Measurements from ENCODE around the gene ARAF. TPM values are rescaled to one million over a fixed set of nuclear protein-coding genes. Genes with fewer than 3 reads are reported as not detected.
A peak's percentile ranks its signal among the peaks of the same experiment; 100 is the strongest.

Gene ARAF
- total RNA-seq, 1 donor from 2014 or later = 90.1 TPM

DNA sequence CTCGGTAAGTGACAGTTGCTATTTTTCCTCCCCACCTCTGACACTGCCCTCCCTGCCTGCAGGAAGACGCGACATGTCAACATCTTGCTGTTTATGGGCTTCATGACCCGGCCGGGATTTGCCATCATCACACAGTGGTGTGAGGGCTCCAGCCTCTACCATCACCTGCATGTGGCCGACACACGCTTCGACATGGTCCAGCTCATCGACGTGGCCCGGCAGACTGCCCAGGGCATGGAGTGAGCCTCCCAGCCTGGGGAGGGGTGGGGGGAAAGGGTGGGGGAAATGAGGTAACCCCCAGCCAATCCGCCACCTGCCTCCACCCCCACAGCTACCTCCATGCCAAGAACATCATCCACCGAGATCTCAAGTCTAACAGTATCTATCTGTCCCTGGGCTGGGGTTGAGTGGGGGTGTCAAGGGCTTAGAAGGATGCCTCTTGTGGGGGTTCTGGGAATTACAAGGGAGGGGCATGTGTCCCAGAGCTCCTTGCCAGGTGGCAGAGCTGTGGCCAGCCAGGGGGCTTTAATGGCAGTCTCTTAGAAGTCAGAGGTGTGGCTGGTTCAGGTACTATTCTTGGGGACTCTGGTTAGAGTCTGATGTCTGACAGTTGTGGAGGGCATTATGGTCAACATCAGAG, 7.8 kb downstream of the ARAF start:
- no peaks in the 10 kb centered on the region for H3K9me3 ChIP-seq
- intact Hi-C loops (cut with DNase I) = no loop called here
- H3K4me3 ChIP-seq = no peak overlapping the region
- H3K27me3 ChIP-seq (ENCODE audit: low read depth) = no peaks in the 10 kb centered on the region
- H3K27ac ChIP-seq = no peak overlapping the region
- no peak for ATAC-seq
- DNase-seq = no peak
- peaks cover 70% of the 10 kb centered on the region for H3K36me3 ChIP-seq
- TF ChIP-seq, protein P1, sequence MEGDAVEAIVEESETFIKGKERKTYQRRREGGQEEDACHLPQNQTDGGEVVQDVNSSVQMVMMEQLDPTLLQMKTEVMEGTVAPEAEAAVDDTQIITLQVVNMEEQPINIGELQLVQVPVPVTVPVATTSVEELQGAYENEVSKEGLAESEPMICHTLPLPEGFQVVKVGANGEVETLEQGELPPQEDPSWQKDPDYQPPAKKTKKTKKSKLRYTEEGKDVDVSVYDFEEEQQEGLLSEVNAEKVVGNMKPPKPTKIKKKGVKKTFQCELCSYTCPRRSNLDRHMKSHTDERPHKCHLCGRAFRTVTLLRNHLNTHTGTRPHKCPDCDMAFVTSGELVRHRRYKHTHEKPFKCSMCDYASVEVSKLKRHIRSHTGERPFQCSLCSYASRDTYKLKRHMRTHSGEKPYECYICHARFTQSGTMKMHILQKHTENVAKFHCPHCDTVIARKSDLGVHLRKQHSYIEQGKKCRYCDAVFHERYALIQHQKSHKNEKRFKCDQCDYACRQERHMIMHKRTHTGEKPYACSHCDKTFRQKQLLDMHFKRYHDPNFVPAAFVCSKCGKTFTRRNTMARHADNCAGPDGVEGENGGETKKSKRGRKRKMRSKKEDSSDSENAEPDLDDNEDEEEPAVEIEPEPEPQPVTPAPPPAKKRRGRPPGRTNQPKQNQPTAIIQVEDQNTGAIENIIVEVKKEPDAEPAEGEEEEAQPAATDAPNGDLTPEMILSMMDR (IDR thresholded peaks at IDR 0.05) = peak; percentile 30
- no peaks in the 10 kb centered on the region for H3K4me1 ChIP-seq

DNA sequence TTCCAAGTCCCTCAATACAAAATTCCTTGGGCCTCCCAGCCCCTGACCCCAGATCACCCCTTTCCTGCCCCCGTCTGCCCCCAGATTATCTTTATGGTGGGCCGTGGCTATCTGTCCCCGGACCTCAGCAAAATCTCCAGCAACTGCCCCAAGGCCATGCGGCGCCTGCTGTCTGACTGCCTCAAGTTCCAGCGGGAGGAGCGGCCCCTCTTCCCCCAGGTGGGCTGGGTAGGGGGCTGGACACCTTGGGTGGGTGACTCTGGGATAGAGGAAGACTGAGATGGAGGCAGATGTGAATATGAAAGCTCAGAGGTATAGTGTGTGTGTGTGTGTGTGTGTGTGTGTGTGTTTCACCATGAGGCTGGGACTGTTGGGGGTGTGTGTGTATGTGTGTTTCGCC, 9.8 kb downstream of the ARAF start:
- TF ChIP-seq, protein P1 (IDR thresholded peaks at IDR 0.05) = no peak
- Histone ChIP-seq H3K4me3 (no peak overlapping the region), H3K27me3 (ENCODE audit: low read depth) (no peaks in the 10 kb centered on the region), H3K9me3 (no peaks in the 10 kb centered on the region), H3K4me1 (no peaks in the 10 kb centered on the region), H3K27ac (no peak overlapping the region), H3K36me3 (peaks cover 52% of the 10 kb centered on the region)
- intact Hi-C loops (cut with DNase I) = no loop called here
- ATAC-seq (no peak), DNase-seq (no peak)

DNA sequence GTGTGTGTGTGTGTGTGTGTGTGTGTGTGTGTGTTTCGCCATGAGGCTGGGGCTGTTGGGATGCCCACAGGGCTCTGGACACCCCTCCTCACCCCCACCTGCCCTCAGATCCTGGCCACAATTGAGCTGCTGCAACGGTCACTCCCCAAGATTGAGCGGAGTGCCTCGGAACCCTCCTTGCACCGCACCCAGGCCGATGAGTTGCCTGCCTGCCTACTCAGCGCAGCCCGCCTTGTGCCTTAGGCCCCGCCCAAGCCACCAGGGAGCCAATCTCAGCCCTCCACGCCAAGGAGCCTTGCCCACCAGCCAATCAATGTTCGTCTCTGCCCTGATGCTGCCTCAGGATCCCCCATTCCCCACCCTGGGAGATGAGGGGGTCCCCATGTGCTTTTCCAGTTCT, 10.2 kb downstream of the ARAF start:
- no peaks in the 10 kb centered on the region for H3K9me3 ChIP-seq
- no peaks in the 10 kb centered on the region for H3K27me3 ChIP-seq (ENCODE audit: low read depth)
- H3K4me3 ChIP-seq = no peak overlapping the region
- DNase-seq (no peak), ATAC-seq (no peak)
- intact Hi-C loops (cut with DNase I) = no loop called here
- peaks cover 52% of the 10 kb centered on the region for H3K36me3 ChIP-seq
- H3K4me1 ChIP-seq = no peaks in the 10 kb centered on the region
- TF ChIP-seq, protein P1 (IDR thresholded peaks at IDR 0.05) = no peak
- H3K27ac ChIP-seq = no peak overlapping the region

DNA sequence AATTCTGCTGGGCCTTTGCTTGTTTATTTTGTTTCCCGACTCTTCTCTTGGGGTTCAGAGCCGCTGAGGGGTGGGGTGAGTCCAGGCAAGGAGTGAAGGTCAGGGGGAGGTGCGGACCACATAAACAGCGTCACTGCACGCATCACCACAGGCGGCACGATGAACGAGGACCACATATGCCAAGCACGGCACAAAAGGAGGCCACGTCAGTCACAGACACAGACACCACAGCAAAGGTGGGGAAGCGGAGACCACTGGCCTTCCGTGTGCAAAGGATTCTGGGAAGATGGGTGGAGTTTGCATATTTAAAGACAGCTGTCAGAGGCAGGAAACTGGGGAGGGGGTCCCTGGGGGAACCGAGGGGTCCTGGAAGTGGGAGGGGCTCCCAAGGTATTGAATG, 10.9 kb downstream of the ARAF start:
- intact Hi-C loops (cut with DNase I) = no loop called here
- peaks cover 46% of the 10 kb centered on the region for H3K36me3 ChIP-seq
- TF ChIP-seq, protein P1 (IDR thresholded peaks at IDR 0.05) = no peak
- H3K27ac ChIP-seq = no peak overlapping the region
- DNase-seq = no peak
- H3K27me3 ChIP-seq (ENCODE audit: low read depth) = no peaks in the 10 kb centered on the region
- no peak overlapping the region for H3K4me3 ChIP-seq
- H3K4me1 ChIP-seq = no peaks in the 10 kb centered on the region
- no peak for ATAC-seq
- H3K9me3 ChIP-seq = no peaks in the 10 kb centered on the region

DNA sequence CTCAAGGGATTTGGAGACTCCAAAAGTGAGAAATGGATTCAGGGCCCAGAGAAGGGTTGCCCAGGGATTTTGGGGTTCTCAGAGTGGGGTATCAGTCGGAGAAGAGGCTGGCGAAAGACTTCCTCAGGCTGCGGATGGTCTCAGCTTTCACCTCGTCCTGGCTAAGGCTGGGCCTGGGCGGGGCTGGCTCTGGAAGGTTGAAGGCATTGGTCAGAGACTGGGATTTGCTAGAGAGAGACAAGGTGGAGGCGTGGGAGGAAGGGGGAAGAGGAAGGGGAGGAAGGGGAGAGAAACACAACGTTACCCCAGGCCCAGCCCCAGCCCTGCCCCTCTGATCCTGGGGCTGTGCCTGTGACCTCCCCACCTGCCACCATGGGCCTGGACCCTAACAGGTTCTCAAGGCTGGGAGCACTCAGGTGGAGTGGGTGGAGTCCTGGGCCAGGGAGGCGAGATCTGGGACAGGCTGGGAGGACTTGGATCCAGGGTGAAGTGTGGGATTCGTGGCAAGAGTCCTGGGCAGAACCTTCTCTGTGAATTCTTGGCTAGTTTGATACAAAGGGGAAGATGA, 11.9 kb downstream of the ARAF start:
- H3K4me3 ChIP-seq = no peak overlapping the region
- intact Hi-C loops (cut with DNase I) = no loop called here
- no peak overlapping the region for H3K27ac ChIP-seq
- DNase-seq = no peak
- no peaks in the 10 kb centered on the region for H3K9me3 ChIP-seq
- no peaks in the 10 kb centered on the region for H3K27me3 ChIP-seq (ENCODE audit: low read depth)
- TF ChIP-seq, protein P1 (IDR thresholded peaks at IDR 0.05) = no peak
- no peaks in the 10 kb centered on the region for H3K4me1 ChIP-seq
- peaks cover 36% of the 10 kb centered on the region for H3K36me3 ChIP-seq
- ATAC-seq = peak in 1 of 2 donors; percentile 3
